Stomach (tissue), 19 donors: ENCODE measurements around the gene DYNLT5. TPM values are rescaled to one million over a fixed set of nuclear protein-coding genes. Genes with fewer than 3 reads are reported as not detected.

ENCODE experiments used
- DNase-seq, 2 donors: peaks; one replicate each; pipeline versions ENCODE4 v3.0.0 to v3.0.0-alpha.2; 2013 to 2019
- H3K27ac ChIP-seq, 5 donors: fragments of 200-600 bp in 4 of 5; sonication (generic) in 4 of 5; one replicate each; pipeline ENCODE4 v1.5.1; 2013 to 2019; ENCODE audit warnings: mild to moderate bottlenecking in 1 of 5, moderate library complexity in 1 of 5
- H3K27me3 ChIP-seq, 3 donors: fragments of 200-600 bp; sonication (generic); one replicate each; pipeline ENCODE4 v1.5.1; 2017 to 2019; ENCODE audit warnings: mixed run types in 1 of 3
- H3K36me3 ChIP-seq, 4 donors: fragments of 200-600 bp; sonication (generic); 1 replicate in 3 of 4; 2 replicates in 1 of 4; pipeline ENCODE4 v1.5.1; 2016 to 2019
- H3K4me1 ChIP-seq, 4 donors: fragments of 200-600 bp; sonication (generic); one replicate each; pipeline ENCODE4 v1.5.1; 2016 to 2019
- H3K4me3 ChIP-seq, 4 donors: fragments of 200-600 bp; sonication (generic) in 3 of 4; one replicate each; pipeline ENCODE4 v1.5.1; 2016 to 2019; ENCODE audit warnings: mild to moderate bottlenecking in 1 of 4
- H3K9me3 ChIP-seq, 4 donors: fragments of 200-600 bp; sonication (generic); one replicate each; pipeline ENCODE4 v1.5.1; 2016 to 2019
- CTCF ChIP-seq, 7 experiments: fragments of 450-650 bp in 4 of 7; fragments of 200-600 bp in 3 of 7; sonication (generic) in 3 of 7; IDR thresholded peaks; one replicate each; pipeline ENCODE4 v1.5.1; 2016 to 2019; ENCODE audit warnings: antibody characterized with exemption in 7 of 7, control low read depth in 2 of 7, mild to moderate bottlenecking in 1 of 7
- EP300 ChIP-seq: sonication (generic); formaldehyde crosslinking; IDR thresholded peaks from one replicate; pipeline ENCODE4 v1.6.1; 2017; ENCODE audit warnings: antibody characterized with exemption
- POLR2A ChIP-seq, 4 donors: fragments of 450-650 bp; IDR thresholded peaks; one replicate each; pipeline ENCODE4 v1.6.1; 2016; ENCODE audit warnings: antibody characterized with exemption in 4 of 4, control low read depth in 2 of 4, mild to moderate bottlenecking in 1 of 4, moderate library complexity in 1 of 4
- POLR2AphosphoS5 ChIP-seq, 3 donors: sonication (generic); formaldehyde crosslinking; IDR thresholded peaks; one replicate each; pipeline ENCODE4 v1.6.1; 2016; ENCODE audit warnings: antibody characterized with exemption in 3 of 3
- WGBS, 5 donors: extraction: QIAGEN DNeasy Blood & Tissue Kit in 3 of 5; methylation state at CpG; one replicate each; pipeline versions ENCODE4 v1.1.5 to v1.1.7; 2013 to 2018; 5-methylcytosine and 5-hydroxymethylcytosine counted together
- intact Hi-C: fragments of 100-400 bp; cut with DNase I; formaldehyde crosslinking; loops from one replicate; pipeline ENCODE4 v1.15.1; 2023; ENCODE audit warnings: low total_unique reads
- long read RNA-seq, 10 donors: transcript quantifications; one replicate each; lab custom pipeline, GENCODE V29; 2026
- polyA plus RNA-seq, 3 donors: library from polyadenylated mRNA; stranded (reverse); fragments of 200-250 nt; gene quantifications; one replicate each; pipeline ENCODE4 v1.2.3, GENCODE V29; 2013
- total RNA-seq, 5 donors: library from RNA; depleted of rRNA; stranded (reverse); fragments of >200 nt; gene quantifications; one replicate each; pipeline versions ENCODE4 v1.1.0 to v1.2.3, GENCODE V29; 2014 to 2016
- donor health status: healthy with polysubstance abuse.
- donor health status: Bipolar disorder and iron deficiency.
- donor health status: healthy.

DYNLT5 gene
- total RNA-seq: 1 to 10 TPM in 2 of 5 donors, not detected in 3; 1.3 to 2.4 TPM
- polyA plus RNA-seq: 1 to 10 TPM in 1 of 3 donors, under 1 TPM in 2; 0.37 to 1.2 (median 0.38) TPM
- long read RNA-seq, donor 1: 0 reads
- long read RNA-seq, donor 2, partial matches to known transcripts: 0 of 1 reads
- long read RNA-seq, donor 2, other reads (novel, unspliced or antisense): 0 of 1 reads
- long read RNA-seq, donor 3: 0 reads
- long read RNA-seq, donor 4: 0 reads
- long read RNA-seq, donor 5: 0 reads
- long read RNA-seq, donor 6: 0 reads
- long read RNA-seq, donor 7, partial matches to known transcripts: 0 of 1 reads
- long read RNA-seq, donor 7, other reads (novel, unspliced or antisense): 0 of 1 reads
- long read RNA-seq, donor 8: 0 reads
- long read RNA-seq, donor 9: 0 reads
- long read RNA-seq, donor 10: 0 reads

GRCh38 chr1:66752000-66752592 is at the start of gene DYNLT5:
Gene DYNLT5, plus strand, starts transcription at chr1:66752459. Its CDS starts 2,200 bp downstream, at chr1:66754659.
- intact Hi-C loops: no loop called here
- DNase-seq: peak; percentile 32 to 72
- Histone ChIP-seq H3K27me3 (peaks cover 0 to 26% (median 13%) of the 10 kb centered on the region in 3 donors), H3K9me3 (no peaks in the 10 kb centered on the region), H3K4me3 (peak within 1 kb of the TSS; percentile 39 to 48 (median 45)), H3K27ac (peak within 1 kb of the TSS in 2 of 5 donors; percentile 14 to 28), H3K4me1 (peaks cover 0 to 16% (median 14%) of the 10 kb centered on the region in 4 donors), H3K36me3 (no peaks in the 10 kb centered on the region)
- WGBS, 5 donors: 7 to 17% (median 11%) methylated on average over 15 to 35 of the region's 35 CpGs
- TF ChIP-seq POLR2A (IDR thresholded peaks at IDR 0.05): no peak
- no peak for TF ChIP-seq EP300
- TF ChIP-seq POLR2AphosphoS5 (IDR thresholded peaks at IDR 0.05): no peak
- TF ChIP-seq CTCF (IDR thresholded peaks at IDR 0.05): no peak

- Histone ChIP-seq H3K36me3 (no peaks in the 10 kb centered on the region), H3K9me3 (no peaks in the 10 kb centered on the region), H3K4me1 (no peaks in the 10 kb centered on the region), H3K27ac (no peak overlapping the region), H3K4me3 (no peak overlapping the region), H3K27me3 (no peaks in the 10 kb centered on the region)
- WGBS, 5 donors: 80 to 87% (median 85%) methylated on average over 4 of the region's 4 CpGs
- no peak for TF ChIP-seq POLR2AphosphoS5 (IDR thresholded peaks at IDR 0.05)
- no peak for TF ChIP-seq POLR2A (IDR thresholded peaks at IDR 0.05)
- no peak for TF ChIP-seq EP300
- TF ChIP-seq CTCF (IDR thresholded peaks at IDR 0.05): no peak
- intact Hi-C loops: no loop called here
- DNase-seq: no peak
These were observed 47.9 kb upstream of the DYNLT5 start for GRCh38 chr1:66704177-66704875.

GRCh38 chr1:66705110-66705509 is 47.1 kb upstream of the DYNLT5 start:
- Histone ChIP-seq H3K27me3 (no peaks in the 10 kb centered on the region), H3K4me1 (no peaks in the 10 kb centered on the region), H3K27ac (no peak overlapping the region), H3K9me3 (no peaks in the 10 kb centered on the region), H3K36me3 (no peaks in the 10 kb centered on the region), H3K4me3 (no peak overlapping the region)
- intact Hi-C loops: no loop called here
- TF ChIP-seq POLR2AphosphoS5 (IDR thresholded peaks at IDR 0.05) (no peak), CTCF (IDR thresholded peaks at IDR 0.05) (no peak), POLR2A (IDR thresholded peaks at IDR 0.05) (no peak), EP300 (no peak)
- 56 to 75% (median 64%) methylated on average over 5 of the region's 5 CpGs for WGBS, 5 donors
- peak in 1 of 2 donors; percentile 14 for DNase-seq

GRCh38 chr1:66711420-66711819 is 40.8 kb upstream of the DYNLT5 start:
- Histone ChIP-seq H3K36me3 (no peaks in the 10 kb centered on the region), H3K4me3 (no peak overlapping the region), H3K4me1 (no peaks in the 10 kb centered on the region), H3K9me3 (no peaks in the 10 kb centered on the region), H3K27ac (no peak overlapping the region), H3K27me3 (no peaks in the 10 kb centered on the region)
- no peak for DNase-seq
- intact Hi-C loops: no loop called here
- 28 to 54% (median 37%) methylated on average over 2 of the region's 2 CpGs for WGBS, 5 donors
- TF ChIP-seq POLR2AphosphoS5 (IDR thresholded peaks at IDR 0.05): no peak
- TF ChIP-seq POLR2A (IDR thresholded peaks at IDR 0.05): no peak
- TF ChIP-seq EP300: no peak
- TF ChIP-seq CTCF (IDR thresholded peaks at IDR 0.05): no peak
